Measurements from ENCODE around the gene OR51B5.
"Not testable (repeated sequence)": the region's sequence is repeated elsewhere in the genome, so short reads cannot be mapped to it uniquely, and the experiment has no call there.

The OR51B5 gene

DNA sequence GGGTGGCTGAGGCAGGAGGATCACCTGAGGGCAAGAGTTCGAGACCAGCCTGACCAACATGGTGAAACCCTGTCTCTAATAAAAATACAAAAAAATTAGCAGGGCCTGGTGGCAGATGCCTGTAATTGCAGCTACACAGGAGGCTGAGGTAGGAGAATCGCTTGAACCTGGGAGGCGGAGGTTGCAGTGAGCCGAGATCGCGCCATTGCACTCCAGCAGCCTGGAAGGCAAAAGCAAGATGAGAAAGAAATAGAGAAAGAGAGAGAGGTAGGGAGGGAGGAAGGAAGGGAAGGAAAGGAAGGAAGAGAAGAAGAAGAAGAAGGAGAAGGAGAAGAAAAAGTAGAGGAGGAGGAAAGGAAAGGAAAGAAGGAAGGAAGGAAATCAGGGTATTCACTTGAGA is 23.0 kb upstream of the OR51B5 start:
- not testable (repeated sequence) for H3K4me1 ChIP-seq (ENCODE audit: control insufficient read depth, insufficient read depth, low read length); H3K27me3 ChIP-seq (ENCODE audit: control insufficient read depth, insufficient read depth, low read length, poor library complexity, severe bottlenecking); H3K4me3 ChIP-seq (ENCODE audit: insufficient read depth, low read depth, low read length); H3K36me3 ChIP-seq (ENCODE audit: control insufficient read depth, insufficient read depth, low read length); H3K9me3 ChIP-seq (ENCODE audit: control insufficient read depth, low read length); H3K27ac ChIP-seq (ENCODE audit: insufficient read depth, low read depth, low read length, poor library complexity, severe bottlenecking)
- WGBS, 2 experiments = 85 to 86% methylated on average over 6 of the region's 6 CpGs

GRCh38 chr11:5364214-5364613 is 20.9 kb upstream of the OR51B5 start:
- Histone ChIP-seq H3K36me3 (ENCODE audit: control insufficient read depth, insufficient read depth, low read length) (no peaks in the 10 kb centered on the region), H3K4me1 (ENCODE audit: control insufficient read depth, insufficient read depth, low read length) (no peaks in the 10 kb centered on the region), H3K27me3 (ENCODE audit: control insufficient read depth, insufficient read depth, low read length, poor library complexity, severe bottlenecking) (no peaks in the 10 kb centered on the region), H3K27ac (ENCODE audit: insufficient read depth, low read depth, low read length, poor library complexity, severe bottlenecking) (no peak overlapping the region), H3K4me3 (ENCODE audit: insufficient read depth, low read depth, low read length) (no peak overlapping the region), H3K9me3 (ENCODE audit: control insufficient read depth, low read length) (no peaks in the 10 kb centered on the region)
- WGBS, 2 experiments = 88 to 100% methylated on average over 1 to 2 of the region's 2 CpGs

GRCh38 chr11:5363679-5364078 is 20.4 kb upstream of the OR51B5 start:
- 100% methylated on average over 1 of the region's 1 CpG; no CpG with 5 or more reads in 1 of the 2 experiments for WGBS, 2 experiments
- Histone ChIP-seq H3K4me1 (ENCODE audit: control insufficient read depth, insufficient read depth, low read length) (no peaks in the 10 kb centered on the region), H3K4me3 (ENCODE audit: insufficient read depth, low read depth, low read length) (no peak overlapping the region), H3K36me3 (ENCODE audit: control insufficient read depth, insufficient read depth, low read length) (no peaks in the 10 kb centered on the region), H3K9me3 (ENCODE audit: control insufficient read depth, low read length) (no peaks in the 10 kb centered on the region), H3K27me3 (ENCODE audit: control insufficient read depth, insufficient read depth, low read length, poor library complexity, severe bottlenecking) (no peaks in the 10 kb centered on the region), H3K27ac (ENCODE audit: insufficient read depth, low read depth, low read length, poor library complexity, severe bottlenecking) (no peak overlapping the region)

DNA sequence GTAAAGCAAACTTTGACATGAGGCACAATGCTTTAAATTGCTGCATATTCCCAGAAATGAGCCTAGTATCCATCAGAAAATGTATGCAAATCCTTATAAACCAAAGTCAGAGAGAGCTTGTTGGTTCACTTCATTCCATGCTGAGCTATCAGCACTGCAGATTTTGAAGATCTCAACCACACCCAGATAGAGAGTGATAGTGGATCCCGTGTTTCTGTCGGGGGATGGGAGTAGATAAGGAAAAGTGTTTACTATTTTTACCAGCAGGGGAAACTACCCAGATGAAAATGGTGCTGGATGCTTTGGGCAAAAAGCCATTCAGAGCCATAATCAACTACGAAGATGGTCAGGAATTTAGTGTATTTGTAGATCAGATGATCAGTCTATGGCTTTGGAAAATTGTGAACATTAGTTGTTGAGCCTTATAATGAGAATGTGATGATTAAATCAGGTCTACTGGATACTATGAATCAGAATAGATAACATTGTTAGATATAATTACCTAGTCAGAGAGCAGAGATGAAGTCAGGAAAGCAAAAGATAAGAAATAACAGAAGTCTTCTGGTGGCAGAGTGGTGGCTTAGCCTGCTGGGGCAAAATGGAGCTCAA is 18.8 kb upstream of the OR51B5 start:
- H3K4me1 ChIP-seq (ENCODE audit: control insufficient read depth, insufficient read depth, low read length) = no peaks in the 10 kb centered on the region
- H3K27me3 ChIP-seq (ENCODE audit: control insufficient read depth, insufficient read depth, low read length, poor library complexity, severe bottlenecking) = no peaks in the 10 kb centered on the region
- no peaks in the 10 kb centered on the region for H3K9me3 ChIP-seq (ENCODE audit: control insufficient read depth, low read length)
- no peaks in the 10 kb centered on the region for H3K36me3 ChIP-seq (ENCODE audit: control insufficient read depth, insufficient read depth, low read length)
- no peak overlapping the region for H3K27ac ChIP-seq (ENCODE audit: insufficient read depth, low read depth, low read length, poor library complexity, severe bottlenecking)
- H3K4me3 ChIP-seq (ENCODE audit: insufficient read depth, low read depth, low read length) = no peak overlapping the region
- WGBS, 2 experiments = 92 to 97% methylated on average over 3 of the region's 3 CpGs

GRCh38 chr11:5356031-5356430 is 12.7 kb upstream of the OR51B5 start:
- not testable (repeated sequence) for H3K27ac ChIP-seq (ENCODE audit: insufficient read depth, low read depth, low read length, poor library complexity, severe bottlenecking); H3K4me3 ChIP-seq (ENCODE audit: insufficient read depth, low read depth, low read length); H3K4me1 ChIP-seq (ENCODE audit: control insufficient read depth, insufficient read depth, low read length); H3K36me3 ChIP-seq (ENCODE audit: control insufficient read depth, insufficient read depth, low read length); H3K9me3 ChIP-seq (ENCODE audit: control insufficient read depth, low read length); H3K27me3 ChIP-seq (ENCODE audit: control insufficient read depth, insufficient read depth, low read length, poor library complexity, severe bottlenecking)
- 89 to 91% methylated on average over 5 of the region's 5 CpGs for WGBS, 2 experiments

DNA sequence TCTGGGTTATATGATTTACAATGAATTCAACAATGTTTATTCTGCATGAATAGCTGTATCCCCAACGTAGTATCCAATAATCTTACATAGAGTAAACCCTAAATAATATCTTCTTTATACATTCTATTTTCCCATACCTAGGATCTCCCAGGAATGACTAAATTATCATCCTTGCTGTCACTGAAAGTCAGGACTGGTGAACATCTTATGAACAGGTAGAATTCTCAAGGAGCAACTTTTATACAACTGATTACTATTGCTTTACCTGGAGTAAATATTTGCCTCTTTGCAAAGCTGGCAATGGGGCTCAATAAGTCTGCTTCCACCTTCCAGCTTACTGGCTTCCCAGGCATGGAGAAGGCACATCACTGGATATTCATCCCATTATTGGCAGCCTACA is 7.9 kb upstream of the OR51B5 start, which contains the start of gene OR51B6:
OR51B6 (plus strand) TSS at position 301 of the 400 bp plus-strand sequence; CDS start at position 301, 0 bp downstream.
- Histone ChIP-seq H3K9me3 (ENCODE audit: control insufficient read depth, low read length) (no peaks in the 10 kb centered on the region), H3K27ac (ENCODE audit: insufficient read depth, low read depth, low read length, poor library complexity, severe bottlenecking) (no peak within 1 kb of the TSS), H3K27me3 (ENCODE audit: control insufficient read depth, insufficient read depth, low read length, poor library complexity, severe bottlenecking) (no peaks in the 10 kb centered on the region), H3K36me3 (ENCODE audit: control insufficient read depth, insufficient read depth, low read length) (no peaks in the 10 kb centered on the region), H3K4me1 (ENCODE audit: control insufficient read depth, insufficient read depth, low read length) (no peaks in the 10 kb centered on the region), H3K4me3 (ENCODE audit: insufficient read depth, low read depth, low read length) (no peak within 1 kb of the TSS)
- WGBS, 2 experiments = 73% methylated on average over 1 of the region's 1 CpG; no CpG with 5 or more reads in 1 of the 2 experiments

- WGBS, 2 experiments = 50 to 71% methylated on average over 1 of the region's 1 CpG
- Histone ChIP-seq H3K9me3 (ENCODE audit: control insufficient read depth, low read length) (no peaks in the 10 kb centered on the region), H3K36me3 (ENCODE audit: control insufficient read depth, insufficient read depth, low read length) (no peaks in the 10 kb centered on the region), H3K27me3 (ENCODE audit: control insufficient read depth, insufficient read depth, low read length, poor library complexity, severe bottlenecking) (no peaks in the 10 kb centered on the region), H3K27ac (ENCODE audit: insufficient read depth, low read depth, low read length, poor library complexity, severe bottlenecking) (no peak overlapping the region), H3K4me1 (ENCODE audit: control insufficient read depth, insufficient read depth, low read length) (no peaks in the 10 kb centered on the region), H3K4me3 (ENCODE audit: insufficient read depth, low read depth, low read length) (no peak overlapping the region)
Measured at GRCh38 chr11:5349550-5349949, 6.2 kb upstream of the OR51B5 start.

DNA sequence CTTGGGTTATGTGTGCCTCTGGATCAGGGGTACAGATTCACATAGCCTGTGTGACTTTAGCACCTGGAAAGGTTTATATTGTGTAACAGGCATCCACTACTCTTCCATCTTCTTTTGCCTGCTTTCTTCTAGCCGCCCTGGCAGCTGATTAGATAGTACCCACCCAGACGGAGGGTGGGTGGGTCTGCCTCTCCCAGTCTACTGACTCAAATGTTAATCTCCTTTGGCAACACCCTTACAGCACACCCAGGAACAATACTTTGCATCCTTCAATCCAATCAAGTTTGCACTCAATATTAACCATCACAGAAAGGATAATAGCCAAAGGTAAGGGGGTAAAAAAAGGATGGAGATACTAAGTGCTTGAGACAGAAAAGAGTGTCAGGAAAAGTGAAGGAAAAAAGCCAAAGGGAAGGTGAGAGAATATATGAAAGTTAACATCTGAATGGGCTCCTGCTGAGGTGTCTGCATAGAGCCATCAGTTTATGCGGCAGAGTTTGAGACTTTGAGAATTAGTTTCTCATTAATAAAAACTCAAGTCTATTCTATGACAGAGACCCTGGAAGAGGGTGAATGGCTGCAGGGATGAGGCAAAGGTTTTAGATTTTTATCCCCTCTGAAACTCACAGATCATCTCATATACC is 5.3 kb upstream of the OR51B5 start:
- Histone ChIP-seq H3K27me3 (ENCODE audit: control insufficient read depth, insufficient read depth, low read length, poor library complexity, severe bottlenecking) (no peaks in the 10 kb centered on the region), H3K27ac (ENCODE audit: insufficient read depth, low read depth, low read length, poor library complexity, severe bottlenecking) (no peak overlapping the region), H3K9me3 (ENCODE audit: control insufficient read depth, low read length) (no peaks in the 10 kb centered on the region), H3K4me3 (ENCODE audit: insufficient read depth, low read depth, low read length) (no peak overlapping the region), H3K4me1 (ENCODE audit: control insufficient read depth, insufficient read depth, low read length) (no peaks in the 10 kb centered on the region), H3K36me3 (ENCODE audit: control insufficient read depth, insufficient read depth, low read length) (no peaks in the 10 kb centered on the region)
- 32 to 39% methylated on average over 3 of the region's 3 CpGs for WGBS, 2 experiments

DNA sequence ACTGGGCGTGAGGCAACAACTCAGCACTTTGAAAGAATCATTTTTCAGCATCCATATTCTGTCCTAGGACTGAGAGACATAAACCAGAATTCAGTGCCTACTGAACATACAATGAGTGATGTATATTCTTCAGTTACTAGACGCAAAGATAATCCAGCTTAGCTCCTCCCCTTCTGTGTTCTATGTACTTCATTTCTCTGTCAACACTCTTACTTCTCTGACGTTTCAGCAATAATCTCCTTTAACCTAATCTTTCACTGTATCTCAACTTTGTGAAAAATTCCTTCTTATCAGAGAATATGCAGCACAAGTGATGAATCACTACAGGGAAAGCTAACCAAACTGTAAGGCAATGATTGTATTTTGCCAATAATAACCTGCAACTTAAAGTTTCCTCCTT is 2.5 kb upstream of the OR51B5 start:
- Histone ChIP-seq H3K36me3 (ENCODE audit: control insufficient read depth, insufficient read depth, low read length) (no peaks in the 10 kb centered on the region), H3K9me3 (ENCODE audit: control insufficient read depth, low read length) (no peaks in the 10 kb centered on the region), H3K4me1 (ENCODE audit: control insufficient read depth, insufficient read depth, low read length) (no peaks in the 10 kb centered on the region), H3K27me3 (ENCODE audit: control insufficient read depth, insufficient read depth, low read length, poor library complexity, severe bottlenecking) (no peaks in the 10 kb centered on the region), H3K4me3 (ENCODE audit: insufficient read depth, low read depth, low read length) (no peak overlapping the region), H3K27ac (ENCODE audit: insufficient read depth, low read depth, low read length, poor library complexity, severe bottlenecking) (no peak overlapping the region)
- 89 to 93% methylated on average over 3 of the region's 3 CpGs for WGBS, 2 experiments

DNA sequence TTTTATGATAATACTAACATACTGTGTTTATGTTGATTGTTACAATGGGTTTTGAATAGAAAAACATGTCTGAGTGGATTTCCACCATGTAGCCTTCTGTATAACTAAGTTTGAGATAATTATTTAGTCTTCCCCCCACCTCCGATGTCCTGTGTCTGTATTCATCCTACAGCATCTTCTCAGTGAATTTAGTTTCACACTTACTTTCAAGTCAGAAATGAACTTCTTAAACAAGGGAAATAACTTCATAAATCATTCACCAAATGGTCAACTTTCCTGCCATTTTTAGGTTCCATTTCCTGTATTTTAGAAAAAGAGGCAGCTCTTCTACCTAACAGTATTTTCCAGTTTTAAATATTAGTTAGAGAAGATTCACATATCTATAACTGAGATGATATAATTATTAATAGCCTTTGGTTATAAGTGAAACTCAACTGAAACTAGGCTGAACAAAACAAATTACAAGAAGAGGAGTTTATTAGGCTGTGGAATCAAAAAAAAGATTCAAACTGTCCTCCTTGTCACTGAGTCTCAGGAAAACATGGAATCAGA is 3.5 kb downstream of the OR51B5 start:
- Histone ChIP-seq H3K36me3 (ENCODE audit: control insufficient read depth, insufficient read depth, low read length) (no peaks in the 10 kb centered on the region), H3K9me3 (ENCODE audit: control insufficient read depth, low read length) (no peaks in the 10 kb centered on the region), H3K4me1 (ENCODE audit: control insufficient read depth, insufficient read depth, low read length) (no peaks in the 10 kb centered on the region), H3K27ac (ENCODE audit: insufficient read depth, low read depth, low read length, poor library complexity, severe bottlenecking) (no peak overlapping the region), H3K27me3 (ENCODE audit: control insufficient read depth, insufficient read depth, low read length, poor library complexity, severe bottlenecking) (no peaks in the 10 kb centered on the region), H3K4me3 (ENCODE audit: insufficient read depth, low read depth, low read length) (no peak overlapping the region)
- 90 to 100% methylated on average over 1 of the region's 1 CpG for WGBS, 2 experiments

Data from ectodermal cell (in vitro differentiated cells).